ENCODE measurements around the gene WRAP73.

WRAP73 gene

DNA sequence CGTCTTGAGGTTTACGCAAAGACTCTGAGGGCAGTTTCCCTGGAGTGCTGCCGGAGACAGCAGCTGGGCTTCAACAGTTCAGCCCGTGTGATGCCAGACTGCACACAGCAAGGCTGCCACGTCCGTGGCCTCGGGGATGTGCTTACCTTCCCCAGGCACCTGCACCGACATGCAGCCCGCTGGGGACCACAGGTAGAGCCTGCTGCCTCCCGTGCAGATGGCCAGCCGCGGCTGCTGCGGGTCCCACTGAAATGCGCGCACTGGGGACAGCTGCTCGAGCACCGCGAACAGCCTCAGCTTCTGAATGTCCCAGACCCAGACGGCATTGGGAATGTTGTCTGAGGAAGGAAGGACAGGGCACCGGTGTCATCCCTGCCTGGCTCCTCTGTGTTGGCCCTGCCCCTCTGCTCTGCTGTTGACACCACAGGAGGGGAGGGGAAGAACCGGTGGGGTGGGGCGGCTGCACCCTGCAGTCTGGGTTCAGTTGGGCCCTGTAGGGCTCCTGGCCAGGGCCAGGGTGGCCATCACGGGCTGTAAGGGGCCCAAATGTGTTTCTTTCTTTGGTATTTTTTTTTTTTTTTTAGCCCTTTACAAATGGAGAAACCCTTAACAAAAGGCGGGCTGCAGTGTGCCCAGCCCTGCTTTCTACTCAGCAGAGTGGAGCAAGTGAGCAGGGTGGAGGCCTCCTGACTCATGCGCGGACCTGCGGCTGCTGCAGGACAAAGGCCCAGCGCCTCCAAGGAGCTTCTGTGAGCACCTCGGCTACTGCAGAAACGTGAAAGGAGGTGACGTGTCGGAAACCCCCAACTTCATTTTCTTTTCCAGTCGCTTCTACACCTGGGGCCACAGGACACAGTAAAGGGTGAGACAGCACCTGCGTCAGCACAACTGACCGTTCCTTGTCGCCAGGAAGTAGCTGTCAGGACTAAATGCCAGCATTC, 18.3 kb downstream of the WRAP73 start:
- FAIRE-seq (no peak), DNase-seq (ENCODE audit: insufficient read length) (no peak)
- TF ChIP-seq POLR2A (IDR thresholded peaks at IDR 0.05; ENCODE audit: low read depth, low read length) (no peak), POLR2AphosphoS5 (IDR thresholded peaks at IDR 0.05; ENCODE audit: low read depth, low read length) (no peak), TAF1 (IDR thresholded peaks at IDR 0.05; ENCODE audit: borderline replicate concordance, low read depth, low read length) (no peak)

DNA sequence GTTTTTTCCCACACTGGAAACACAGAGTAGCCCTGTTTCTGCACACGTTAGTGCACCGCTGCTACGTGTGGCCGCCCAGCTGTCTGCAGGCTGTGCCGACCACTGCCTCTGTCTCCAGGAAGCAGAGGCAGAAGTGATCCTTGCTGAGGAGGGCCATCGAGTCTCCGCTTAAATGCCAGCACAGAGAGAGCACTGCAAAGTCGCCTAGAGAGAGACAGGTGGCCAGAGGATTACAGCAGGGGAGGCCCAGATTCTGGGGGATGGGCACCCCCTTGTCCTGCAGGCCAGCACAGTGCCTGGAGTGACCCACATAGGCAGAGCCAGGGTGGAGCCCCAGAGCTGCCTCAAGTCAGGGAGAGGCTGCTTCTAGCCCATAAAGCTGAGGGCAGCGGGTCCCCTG, 19.0 kb downstream of the WRAP73 start:
- no peak for TF ChIP-seq TAF1 (IDR thresholded peaks at IDR 0.05; ENCODE audit: borderline replicate concordance, low read depth, low read length)
- no peak for TF ChIP-seq POLR2A (IDR thresholded peaks at IDR 0.05; ENCODE audit: low read depth, low read length)
- TF ChIP-seq POLR2AphosphoS5 (IDR thresholded peaks at IDR 0.05; ENCODE audit: low read depth, low read length), result no peak
- no peak for DNase-seq (ENCODE audit: insufficient read length)
- FAIRE-seq, result no peak

DNA sequence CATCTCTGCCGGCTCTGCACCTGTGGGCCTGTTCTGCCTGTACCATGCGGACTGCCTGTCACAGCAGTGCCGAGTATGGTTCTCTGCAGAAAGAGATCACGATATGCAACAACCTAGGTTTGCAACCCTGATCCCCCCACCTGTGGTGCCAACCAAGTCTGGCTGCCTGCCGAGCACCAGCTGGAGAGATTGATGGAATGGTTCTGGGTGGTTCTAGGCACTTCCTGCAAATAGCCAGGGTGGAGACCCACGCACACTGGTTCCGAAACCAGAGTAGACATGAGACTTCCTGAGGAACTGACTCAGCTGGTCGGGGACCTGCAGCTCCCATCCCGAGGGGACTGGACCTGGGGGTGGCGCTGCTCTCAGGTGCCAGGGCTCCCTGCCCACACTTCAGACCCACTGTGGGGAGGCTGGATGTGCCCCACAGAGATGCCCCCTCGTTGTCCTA, 19.7 kb downstream of the WRAP73 start:
- DNase-seq (ENCODE audit: insufficient read length), result no peak
- no peak for FAIRE-seq
- TF ChIP-seq TAF1 (IDR thresholded peaks at IDR 0.05; ENCODE audit: borderline replicate concordance, low read depth, low read length) (no peak), POLR2AphosphoS5 (IDR thresholded peaks at IDR 0.05; ENCODE audit: low read depth, low read length) (no peak), POLR2A (IDR thresholded peaks at IDR 0.05; ENCODE audit: low read depth, low read length) (no peak)

DNA sequence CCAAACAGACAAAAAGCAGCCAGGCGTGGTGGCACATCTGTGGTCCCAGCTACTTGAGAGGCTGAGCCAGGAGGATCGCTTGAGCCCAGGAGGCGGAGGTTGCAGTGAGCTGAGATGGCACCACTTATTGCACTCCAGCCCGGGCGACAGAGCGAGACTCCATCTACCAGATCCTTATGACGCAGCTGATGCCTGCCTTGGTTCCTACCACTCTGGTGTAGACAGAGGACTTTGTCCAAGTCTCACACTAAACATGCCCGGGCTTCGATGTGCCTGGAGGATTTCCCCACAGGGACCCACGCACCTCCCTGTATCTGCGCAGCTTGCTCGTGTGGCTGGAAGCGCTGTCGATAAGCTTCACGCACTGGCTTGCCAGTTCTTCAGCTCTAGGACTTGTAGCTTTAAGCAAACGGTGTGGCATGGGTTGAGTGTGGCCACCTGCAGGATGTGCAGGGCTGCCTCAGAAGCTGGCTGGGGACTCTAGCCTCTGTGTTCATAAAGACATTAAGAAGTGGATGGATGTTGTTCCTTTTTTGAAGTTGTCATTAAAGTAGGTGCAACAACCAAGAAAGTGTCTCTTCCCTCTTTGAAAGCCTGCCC, 20.2 kb downstream of the WRAP73 start:
- FAIRE-seq (no peak), DNase-seq (ENCODE audit: insufficient read length) (no peak)
- no peak for TF ChIP-seq POLR2AphosphoS5 (IDR thresholded peaks at IDR 0.05; ENCODE audit: low read depth, low read length)

DNA sequence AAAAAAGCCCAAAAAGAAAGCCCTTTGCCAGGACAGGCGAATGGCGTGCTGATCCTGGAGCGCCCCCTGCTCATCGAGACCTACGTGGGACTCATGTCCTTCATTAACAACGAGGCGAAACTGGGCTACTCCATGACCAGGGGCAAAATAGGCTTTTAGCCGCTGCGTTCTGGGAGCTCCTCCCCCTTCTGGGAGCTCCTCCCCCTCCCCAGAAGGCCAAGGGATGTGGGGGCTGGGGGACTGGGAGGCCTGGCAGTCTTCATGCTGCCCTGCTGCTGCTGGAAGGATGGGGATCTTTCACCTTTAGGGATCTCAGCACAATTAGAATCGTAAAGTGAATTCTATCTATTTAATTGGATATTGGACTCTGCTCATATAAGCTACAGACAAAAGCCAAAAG, 21.5 kb downstream of the WRAP73 start:
- DNase-seq (ENCODE audit: insufficient read length), result no peak
- no peak for FAIRE-seq
- TF ChIP-seq POLR2A (IDR thresholded peaks at IDR 0.05; ENCODE audit: low read depth, low read length) (no peak), TAF1 (IDR thresholded peaks at IDR 0.05; ENCODE audit: borderline replicate concordance, low read depth, low read length) (no peak), POLR2AphosphoS5 (IDR thresholded peaks at IDR 0.05; ENCODE audit: low read depth, low read length) (no peak)

DNA sequence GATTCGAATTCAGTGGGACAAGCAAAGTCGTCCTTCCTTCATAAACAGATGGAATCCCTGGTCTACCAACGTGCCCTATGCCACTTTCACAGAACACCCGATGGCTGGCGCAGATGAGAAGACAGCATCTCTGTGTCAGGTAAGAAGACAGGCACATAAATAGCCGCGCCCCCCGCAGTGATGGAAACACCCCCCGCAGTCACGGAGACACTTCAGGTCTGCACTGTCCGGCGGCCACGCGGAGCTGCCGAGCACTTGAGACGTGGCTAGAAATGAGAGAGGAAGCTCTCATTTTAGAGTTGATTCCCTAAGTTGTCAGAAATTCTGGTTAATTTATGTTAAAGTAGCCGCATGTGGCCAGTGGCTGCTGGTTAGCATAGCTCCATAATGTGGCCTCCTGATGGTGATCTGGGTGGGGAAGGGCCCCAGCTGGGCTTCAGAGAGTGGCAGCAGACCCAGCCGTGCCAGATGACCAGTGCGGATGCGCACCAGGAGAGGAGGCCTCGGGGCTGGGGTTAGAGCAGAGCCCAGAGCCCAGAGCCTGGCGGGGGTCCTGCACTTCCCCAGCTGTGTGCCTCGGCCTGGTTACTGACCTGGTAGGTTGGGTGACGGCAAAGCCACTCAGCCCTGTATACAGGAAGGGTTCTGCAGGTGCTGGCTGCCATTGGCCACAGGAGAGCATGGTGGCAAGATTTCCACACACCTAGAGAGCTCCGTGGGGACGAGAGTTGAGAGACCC, 22.2 kb downstream of the WRAP73 start:
- no peak for FAIRE-seq
- DNase-seq (ENCODE audit: insufficient read length), result no peak
- TF ChIP-seq POLR2A (IDR thresholded peaks at IDR 0.05; ENCODE audit: low read depth, low read length), result no peak
- no peak for TF ChIP-seq POLR2AphosphoS5 (IDR thresholded peaks at IDR 0.05; ENCODE audit: low read depth, low read length)
- no peak for TF ChIP-seq TAF1 (IDR thresholded peaks at IDR 0.05; ENCODE audit: borderline replicate concordance, low read depth, low read length)

DNA sequence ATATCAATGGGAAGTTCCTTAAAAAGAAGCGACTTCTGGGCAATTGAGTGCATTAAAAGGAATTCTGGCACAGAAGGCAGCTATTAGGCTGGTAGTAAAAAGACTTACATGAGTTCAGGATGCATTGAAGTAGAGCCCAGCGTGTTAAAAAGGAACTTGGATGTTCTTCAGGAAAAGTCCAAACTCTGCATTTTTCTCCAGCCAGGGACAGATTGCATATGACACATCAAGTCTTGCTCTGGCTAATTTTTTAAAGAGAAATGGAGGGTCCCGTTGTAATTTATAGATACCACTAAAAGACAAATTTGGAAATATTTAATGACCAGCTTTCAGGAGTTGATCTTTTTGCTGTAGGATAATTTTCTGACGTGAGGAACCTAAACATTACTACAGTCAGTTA, 23.9 kb downstream of the WRAP73 start:
- DNase-seq (ENCODE audit: insufficient read length), result no peak
- no peak for FAIRE-seq
- TF ChIP-seq POLR2AphosphoS5 (IDR thresholded peaks at IDR 0.05; ENCODE audit: low read depth, low read length), result no peak
- no peak for TF ChIP-seq TAF1 (IDR thresholded peaks at IDR 0.05; ENCODE audit: borderline replicate concordance, low read depth, low read length)
- TF ChIP-seq POLR2A (IDR thresholded peaks at IDR 0.05; ENCODE audit: low read depth, low read length), result no peak

DNA sequence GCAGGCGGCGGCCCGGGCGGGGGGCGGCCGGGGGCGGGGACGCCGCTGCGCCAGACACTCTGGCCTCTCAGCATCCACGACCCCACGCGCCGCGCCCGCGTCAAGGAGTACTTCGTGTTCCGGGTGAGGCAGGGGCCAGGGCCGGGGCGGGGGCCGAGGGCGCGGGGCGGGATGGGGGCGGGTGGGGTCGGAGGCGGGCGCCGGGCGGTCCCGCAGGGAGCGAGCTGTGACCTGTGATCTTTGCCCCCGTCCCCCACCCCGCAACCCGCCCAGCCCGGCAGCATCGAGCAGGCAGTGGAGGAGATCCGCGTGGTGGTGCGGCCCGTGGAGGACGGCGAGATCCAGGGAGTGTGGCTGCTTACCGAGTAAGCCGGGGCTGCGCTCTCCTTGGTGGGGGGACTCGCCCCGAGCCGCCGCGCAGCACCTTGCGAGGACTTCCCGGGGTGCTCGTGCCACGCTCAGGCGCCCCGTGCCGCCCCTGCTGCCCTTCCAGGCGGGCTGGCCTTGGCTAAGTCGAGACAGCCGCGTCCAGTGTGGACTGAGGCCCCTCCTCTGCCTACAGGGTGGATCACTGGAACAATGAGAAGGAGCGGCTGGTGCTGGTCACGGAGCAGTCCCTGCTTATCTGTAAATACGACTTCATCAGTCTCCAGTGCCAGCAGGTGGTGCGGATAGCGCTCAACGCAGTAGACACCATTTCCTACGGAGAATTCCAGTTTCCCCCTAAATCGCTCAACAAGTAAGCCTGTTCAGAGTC, 24.6 kb downstream of the WRAP73 start:
- FAIRE-seq (no peak), DNase-seq (ENCODE audit: insufficient read length) (no peak)
- TF ChIP-seq POLR2A (IDR thresholded peaks at IDR 0.05; ENCODE audit: low read depth, low read length) (no peak), POLR2AphosphoS5 (IDR thresholded peaks at IDR 0.05; ENCODE audit: low read depth, low read length) (no peak), TAF1 (IDR thresholded peaks at IDR 0.05; ENCODE audit: borderline replicate concordance, low read depth, low read length) (no peak)

DNA sequence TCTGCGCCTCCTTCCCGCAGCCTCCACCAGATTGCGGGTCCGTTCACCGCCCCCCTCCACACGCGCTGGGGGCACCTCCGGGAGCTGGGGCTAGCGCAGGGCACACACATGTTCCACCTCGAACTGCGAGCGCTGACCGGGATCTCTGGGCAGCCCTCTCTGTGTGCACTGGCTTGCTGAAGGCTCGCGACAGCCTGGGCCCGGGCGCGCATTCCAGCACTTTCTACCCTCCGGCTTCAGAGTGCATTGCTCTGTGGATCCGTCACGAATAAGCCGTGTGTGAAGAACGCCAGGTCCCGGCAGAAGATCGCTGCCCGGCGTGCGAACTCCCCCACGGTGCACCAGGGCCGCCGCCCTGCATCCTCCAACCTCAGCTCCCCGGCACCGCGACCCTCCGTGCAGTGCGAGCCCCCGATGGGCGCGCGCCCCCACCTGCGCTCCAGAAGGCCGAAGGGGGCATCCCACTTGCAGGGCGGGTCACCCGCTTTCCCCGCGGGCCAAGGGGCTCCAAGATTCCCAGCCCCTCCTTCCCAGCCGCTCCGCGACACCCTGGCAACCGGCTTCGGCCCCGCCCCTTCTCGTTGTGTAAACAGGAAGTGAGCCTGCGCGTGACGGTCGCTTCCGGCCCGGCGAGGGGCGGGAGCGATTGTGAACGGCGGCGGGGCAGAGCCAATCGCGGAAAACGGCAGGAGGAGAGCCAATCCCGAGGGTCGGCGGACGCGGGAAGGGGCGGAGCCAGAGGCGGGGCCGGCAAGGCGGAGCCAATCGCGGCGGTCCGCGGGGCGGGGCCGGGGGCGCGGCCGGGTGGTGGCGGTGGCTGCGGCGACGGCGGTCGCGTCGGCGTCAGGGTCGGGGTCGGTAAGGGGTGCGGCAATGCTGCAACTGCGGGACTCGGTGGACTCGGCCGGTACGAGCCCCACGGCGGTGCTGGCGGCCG, 25.4 kb downstream of the WRAP73 start, which contains the start of gene TPRG1L:
TSS of gene TPRG1L (plus strand) at position 816 of the 937 bp plus-strand sequence. CDS start at position 874, 58 bp downstream.
- FAIRE-seq (peak; percentile 98), DNase-seq (ENCODE audit: insufficient read length) (peak; percentile 99)
- TF ChIP-seq POLR2AphosphoS5 (IDR thresholded peaks at IDR 0.05; ENCODE audit: low read depth, low read length) (no peak), TAF1 (IDR thresholded peaks at IDR 0.05; ENCODE audit: borderline replicate concordance, low read depth, low read length) (no peak), POLR2A (IDR thresholded peaks at IDR 0.05; ENCODE audit: low read depth, low read length) (no peak)
